Measurements from ENCODE around the gene MAP6.
"Not testable (repeated sequence)": the region's sequence is repeated elsewhere in the genome, so short reads cannot be mapped to it uniquely, and the experiment has no call there.

DNA sequence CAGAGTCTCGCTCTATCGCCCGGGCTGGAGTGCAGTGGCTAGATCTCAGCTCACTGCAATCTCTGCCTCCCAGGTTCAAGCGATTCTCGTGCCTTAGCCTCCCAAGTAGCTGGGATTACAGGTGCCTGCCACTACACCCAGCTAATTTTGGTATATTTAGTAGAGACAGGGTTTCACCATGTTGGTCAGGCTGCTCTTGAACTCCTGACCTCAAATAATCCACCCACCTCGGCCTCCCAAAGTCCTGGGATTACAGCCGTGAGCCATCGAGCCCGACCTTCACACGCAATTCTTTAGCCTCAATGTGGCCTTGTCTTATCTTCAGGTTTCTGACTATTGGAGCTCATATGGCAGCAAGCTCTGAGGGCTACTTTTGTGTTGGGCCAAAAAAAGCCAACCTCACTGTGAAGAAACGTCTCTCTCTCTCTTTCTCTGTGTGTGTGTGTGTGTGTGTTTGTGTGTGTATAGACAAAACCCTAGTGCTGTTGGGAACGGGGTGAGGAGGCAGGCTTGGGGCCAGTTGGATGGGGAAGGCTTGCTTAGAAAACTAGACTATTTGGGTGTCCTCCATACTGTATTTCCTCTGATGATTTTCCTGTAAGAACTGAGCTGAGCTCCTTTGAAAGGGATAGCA lies 84.1 kb downstream of the MAP6 start:
- TF ChIP-seq, protein P1, sequence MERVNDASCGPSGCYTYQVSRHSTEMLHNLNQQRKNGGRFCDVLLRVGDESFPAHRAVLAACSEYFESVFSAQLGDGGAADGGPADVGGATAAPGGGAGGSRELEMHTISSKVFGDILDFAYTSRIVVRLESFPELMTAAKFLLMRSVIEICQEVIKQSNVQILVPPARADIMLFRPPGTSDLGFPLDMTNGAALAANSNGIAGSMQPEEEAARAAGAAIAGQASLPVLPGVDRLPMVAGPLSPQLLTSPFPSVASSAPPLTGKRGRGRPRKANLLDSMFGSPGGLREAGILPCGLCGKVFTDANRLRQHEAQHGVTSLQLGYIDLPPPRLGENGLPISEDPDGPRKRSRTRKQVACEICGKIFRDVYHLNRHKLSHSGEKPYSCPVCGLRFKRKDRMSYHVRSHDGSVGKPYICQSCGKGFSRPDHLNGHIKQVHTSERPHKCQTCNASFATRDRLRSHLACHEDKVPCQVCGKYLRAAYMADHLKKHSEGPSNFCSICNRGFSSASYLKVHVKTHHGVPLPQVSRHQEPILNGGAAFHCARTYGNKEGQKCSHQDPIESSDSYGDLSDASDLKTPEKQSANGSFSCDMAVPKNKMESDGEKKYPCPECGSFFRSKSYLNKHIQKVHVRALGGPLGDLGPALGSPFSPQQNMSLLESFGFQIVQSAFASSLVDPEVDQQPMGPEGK (CRISPR knock-in tag; IDR thresholded peaks at IDR 0.05; ENCODE audit: borderline replicate concordance), result not testable (repeated sequence)
- TF ChIP-seq SNAI2, OSR1, CSDC2 (CRISPR knock-in tag; IDR thresholded peaks at IDR 0.05): not testable (repeated sequence)
- TF ChIP-seq, protein P2, sequence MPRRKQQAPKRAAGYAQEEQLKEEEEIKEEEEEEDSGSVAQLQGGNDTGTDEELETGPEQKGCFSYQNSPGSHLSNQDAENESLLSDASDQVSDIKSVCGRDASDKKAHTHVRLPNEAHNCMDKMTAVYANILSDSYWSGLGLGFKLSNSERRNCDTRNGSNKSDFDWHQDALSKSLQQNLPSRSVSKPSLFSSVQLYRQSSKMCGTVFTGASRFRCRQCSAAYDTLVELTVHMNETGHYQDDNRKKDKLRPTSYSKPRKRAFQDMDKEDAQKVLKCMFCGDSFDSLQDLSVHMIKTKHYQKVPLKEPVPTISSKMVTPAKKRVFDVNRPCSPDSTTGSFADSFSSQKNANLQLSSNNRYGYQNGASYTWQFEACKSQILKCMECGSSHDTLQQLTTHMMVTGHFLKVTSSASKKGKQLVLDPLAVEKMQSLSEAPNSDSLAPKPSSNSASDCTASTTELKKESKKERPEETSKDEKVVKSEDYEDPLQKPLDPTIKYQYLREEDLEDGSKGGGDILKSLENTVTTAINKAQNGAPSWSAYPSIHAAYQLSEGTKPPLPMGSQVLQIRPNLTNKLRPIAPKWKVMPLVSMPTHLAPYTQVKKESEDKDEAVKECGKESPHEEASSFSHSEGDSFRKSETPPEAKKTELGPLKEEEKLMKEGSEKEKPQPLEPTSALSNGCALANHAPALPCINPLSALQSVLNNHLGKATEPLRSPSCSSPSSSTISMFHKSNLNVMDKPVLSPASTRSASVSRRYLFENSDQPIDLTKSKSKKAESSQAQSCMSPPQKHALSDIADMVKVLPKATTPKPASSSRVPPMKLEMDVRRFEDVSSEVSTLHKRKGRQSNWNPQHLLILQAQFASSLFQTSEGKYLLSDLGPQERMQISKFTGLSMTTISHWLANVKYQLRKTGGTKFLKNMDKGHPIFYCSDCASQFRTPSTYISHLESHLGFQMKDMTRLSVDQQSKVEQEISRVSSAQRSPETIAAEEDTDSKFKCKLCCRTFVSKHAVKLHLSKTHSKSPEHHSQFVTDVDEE (CRISPR knock-in tag; IDR thresholded peaks at IDR 0.05), result not testable (repeated sequence)

All from SK-N-SH treated with all-trans-retinoic acid at 6 μM for 48 hours (cell line).